ENCODE data around the gene GABBR2.

GABBR2 gene

DNA sequence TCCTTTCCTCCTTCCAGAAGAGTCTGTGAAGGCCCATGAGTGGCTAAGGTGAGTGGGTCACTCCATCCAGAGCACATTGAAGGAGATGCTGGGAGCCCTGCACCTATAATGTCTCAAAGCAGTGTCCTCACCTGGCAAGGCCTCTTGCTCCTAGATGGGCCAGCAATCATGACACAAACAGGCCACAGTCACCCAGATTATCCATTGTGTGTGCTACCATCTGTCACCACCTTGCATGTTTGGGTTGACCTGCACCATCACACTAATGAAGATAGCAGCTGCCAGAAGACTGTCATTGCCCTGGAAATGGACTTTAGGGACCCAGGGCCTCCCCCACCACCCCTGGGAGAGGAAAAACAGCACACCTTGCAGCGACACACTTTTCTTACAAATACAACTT, 69.6 kb downstream of the GABBR2 start:
- Mint-ChIP-seq H3K27ac (no peak overlapping the region), H3K27me3 (peaks cover 21% of the 10 kb centered on the region), H3K4me1 (ENCODE audit: low read depth) (no peaks in the 10 kb centered on the region), H3K36me3 (ENCODE audit: low read depth) (no peaks in the 10 kb centered on the region), H3K4me3 (no peak overlapping the region), H3K9me3 (no peaks in the 10 kb centered on the region)

GRCh38 chr9:98637381-98637780, 71.4 kb downstream of the GABBR2 start:
- no peaks in the 10 kb centered on the region for H3K4me1 Mint-ChIP-seq (ENCODE audit: low read depth)
- H3K4me3 Mint-ChIP-seq: no peak overlapping the region
- no peaks in the 10 kb centered on the region for H3K9me3 Mint-ChIP-seq
- H3K27me3 Mint-ChIP-seq: peaks cover 12% of the 10 kb centered on the region
- H3K36me3 Mint-ChIP-seq (ENCODE audit: low read depth): no peaks in the 10 kb centered on the region
- no peak overlapping the region for H3K27ac Mint-ChIP-seq

DNA sequence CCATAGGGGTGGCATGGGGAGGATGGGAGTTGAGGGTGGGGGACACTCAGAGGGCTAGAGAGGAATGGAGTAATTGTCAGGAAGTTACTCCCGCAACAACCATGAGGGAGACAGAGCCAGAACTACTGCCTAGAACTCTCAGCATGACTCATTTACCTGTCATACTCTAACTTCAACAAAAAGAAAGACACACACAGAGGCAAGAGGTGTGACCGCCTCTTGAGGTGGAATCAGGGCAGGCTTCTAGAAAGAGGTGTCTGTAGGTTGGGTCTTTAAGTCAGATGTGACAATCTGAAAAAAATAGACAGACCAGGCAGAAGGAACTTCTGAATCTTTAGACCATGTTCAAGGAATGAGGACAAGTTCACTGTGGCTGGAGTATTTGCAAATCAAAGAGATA, 73.4 kb downstream of the GABBR2 start:
- H3K4me3 Mint-ChIP-seq: no peak overlapping the region
- H3K27ac Mint-ChIP-seq: no peak overlapping the region
- no peaks in the 10 kb centered on the region for H3K36me3 Mint-ChIP-seq (ENCODE audit: low read depth)
- peaks cover 6% of the 10 kb centered on the region for H3K27me3 Mint-ChIP-seq
- H3K4me1 Mint-ChIP-seq (ENCODE audit: low read depth): no peaks in the 10 kb centered on the region
- H3K9me3 Mint-ChIP-seq: no peaks in the 10 kb centered on the region

DNA sequence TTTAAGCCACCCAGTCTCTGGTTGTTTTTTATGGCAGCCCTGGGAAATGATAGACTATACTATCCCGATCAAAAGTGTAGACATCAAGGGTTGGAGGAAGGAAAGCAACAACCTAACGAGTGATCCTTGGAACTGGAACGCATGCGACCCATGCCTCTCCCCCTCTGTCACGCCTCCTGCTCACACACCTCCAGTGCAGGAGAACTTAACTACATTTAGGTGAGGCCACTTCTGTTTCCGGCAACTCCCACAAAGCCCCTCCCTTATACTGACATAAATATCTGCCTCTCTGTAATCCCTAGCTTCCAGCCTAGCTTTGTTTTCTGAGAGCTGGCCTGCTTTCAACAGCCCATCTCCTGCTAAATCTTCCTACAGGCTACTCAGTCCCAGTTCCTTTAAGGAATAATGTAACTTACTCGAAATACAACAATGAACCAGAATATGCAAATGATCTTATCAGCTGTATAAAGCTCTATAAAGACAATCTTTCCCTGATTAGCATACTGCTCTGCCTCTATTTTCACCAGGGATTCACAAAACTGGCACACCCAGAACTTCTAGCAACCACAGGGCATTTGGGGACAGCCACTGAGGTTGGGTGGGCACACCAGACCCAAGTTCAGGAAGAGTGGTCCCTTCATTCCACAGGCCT, 73.9 kb downstream of the GABBR2 start:
- H3K36me3 Mint-ChIP-seq (ENCODE audit: low read depth): no peaks in the 10 kb centered on the region
- H3K27ac Mint-ChIP-seq: no peak overlapping the region
- H3K27me3 Mint-ChIP-seq: peaks cover 6% of the 10 kb centered on the region
- no peaks in the 10 kb centered on the region for H3K9me3 Mint-ChIP-seq
- H3K4me3 Mint-ChIP-seq: no peak overlapping the region
- no peaks in the 10 kb centered on the region for H3K4me1 Mint-ChIP-seq (ENCODE audit: low read depth)

DNA sequence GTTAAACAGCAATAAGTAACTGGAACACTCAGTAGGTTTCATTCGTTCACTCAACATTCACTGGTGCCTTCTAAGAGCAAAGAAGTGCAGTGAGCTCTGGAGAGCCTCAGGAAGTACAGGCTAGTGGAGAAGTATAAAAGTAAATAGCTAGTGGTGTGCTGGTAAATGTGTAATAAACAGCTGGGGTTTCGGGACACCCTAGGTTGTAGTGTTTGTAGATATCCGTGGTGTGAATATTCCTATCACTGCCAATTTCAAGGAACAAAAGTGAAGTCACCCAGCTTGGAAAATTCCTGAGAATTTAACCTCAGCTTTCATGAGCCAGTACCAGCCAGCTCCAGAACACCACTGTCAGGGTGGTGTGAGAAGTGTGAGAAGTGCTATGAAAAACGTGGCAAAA, 75.9 kb downstream of the GABBR2 start:
- H3K36me3 Mint-ChIP-seq (ENCODE audit: low read depth): no peaks in the 10 kb centered on the region
- no peaks in the 10 kb centered on the region for H3K9me3 Mint-ChIP-seq
- peaks cover 11% of the 10 kb centered on the region for H3K27me3 Mint-ChIP-seq
- H3K4me3 Mint-ChIP-seq: no peak overlapping the region
- no peaks in the 10 kb centered on the region for H3K4me1 Mint-ChIP-seq (ENCODE audit: low read depth)
- H3K27ac Mint-ChIP-seq: no peak overlapping the region

DNA sequence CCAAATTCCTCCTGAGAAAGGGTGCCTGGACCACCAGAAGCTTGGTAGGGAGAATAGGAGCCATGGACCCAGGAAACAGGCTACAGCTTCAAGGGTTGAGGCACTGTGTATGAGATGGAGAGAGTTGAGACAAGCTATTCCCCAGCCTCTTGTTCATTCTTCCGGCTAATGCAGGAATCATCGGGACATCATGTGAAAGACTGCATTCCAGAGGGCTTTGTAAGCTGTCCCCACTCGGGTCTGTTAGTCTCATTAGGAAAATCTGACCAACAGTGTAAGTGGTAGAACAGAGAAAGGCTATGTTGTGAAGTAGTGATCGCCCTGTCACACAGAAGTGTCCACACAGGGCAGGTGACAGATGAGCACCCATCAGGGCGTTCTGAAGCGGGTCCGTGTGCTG, 81.4 kb downstream of the GABBR2 start:
- Mint-ChIP-seq H3K27ac (no peak overlapping the region), H3K4me1 (ENCODE audit: low read depth) (no peaks in the 10 kb centered on the region), H3K27me3 (peaks cover 23% of the 10 kb centered on the region), H3K9me3 (no peaks in the 10 kb centered on the region), H3K4me3 (no peak overlapping the region), H3K36me3 (ENCODE audit: low read depth) (no peaks in the 10 kb centered on the region)

- no peak overlapping the region for H3K27ac Mint-ChIP-seq
- H3K9me3 Mint-ChIP-seq: no peaks in the 10 kb centered on the region
- no peak overlapping the region for H3K4me3 Mint-ChIP-seq
- H3K4me1 Mint-ChIP-seq (ENCODE audit: low read depth): no peaks in the 10 kb centered on the region
- H3K27me3 Mint-ChIP-seq: peaks cover 19% of the 10 kb centered on the region
- H3K36me3 Mint-ChIP-seq (ENCODE audit: low read depth): no peaks in the 10 kb centered on the region
Observed at GRCh38 chr9:98625728-98626127, 83.0 kb downstream of the GABBR2 start.

- Mint-ChIP-seq H3K36me3 (ENCODE audit: low read depth) (no peaks in the 10 kb centered on the region), H3K4me3 (no peak overlapping the region), H3K27ac (no peak overlapping the region), H3K4me1 (ENCODE audit: low read depth) (no peaks in the 10 kb centered on the region), H3K9me3 (no peaks in the 10 kb centered on the region), H3K27me3 (peaks cover 14% of the 10 kb centered on the region)
Observed at GRCh38 chr9:98619788-98620187, 88.9 kb downstream of the GABBR2 start.

DNA sequence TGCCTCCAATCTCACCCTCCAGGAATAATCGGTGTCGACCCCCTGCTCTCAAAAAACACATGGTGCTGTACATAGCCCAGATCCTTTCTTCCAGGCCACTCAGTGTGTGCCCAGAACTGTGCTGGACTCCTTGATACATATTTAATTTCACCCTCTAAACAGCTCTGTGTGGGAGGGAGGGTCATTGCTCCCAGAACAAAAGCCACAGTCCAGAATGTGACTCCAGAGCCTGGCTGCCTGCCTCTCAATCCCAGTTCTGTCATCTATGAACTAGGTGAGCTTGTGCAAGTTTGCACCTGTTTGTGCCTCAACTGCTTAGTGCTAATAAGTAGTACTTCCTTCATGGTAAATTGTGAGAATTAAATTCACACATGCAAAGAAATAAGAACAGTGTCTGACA, 93.1 kb downstream of the GABBR2 start:
- H3K4me1 Mint-ChIP-seq (ENCODE audit: low read depth): no peaks in the 10 kb centered on the region
- H3K4me3 Mint-ChIP-seq: no peak overlapping the region
- H3K9me3 Mint-ChIP-seq: no peaks in the 10 kb centered on the region
- peaks cover 15% of the 10 kb centered on the region for H3K27me3 Mint-ChIP-seq
- H3K36me3 Mint-ChIP-seq (ENCODE audit: low read depth): no peaks in the 10 kb centered on the region
- no peak overlapping the region for H3K27ac Mint-ChIP-seq

GRCh38 chr9:98614941-98615340, 93.8 kb downstream of the GABBR2 start:
- Mint-ChIP-seq H3K27ac (no peak overlapping the region), H3K4me1 (ENCODE audit: low read depth) (no peaks in the 10 kb centered on the region), H3K36me3 (ENCODE audit: low read depth) (no peaks in the 10 kb centered on the region), H3K9me3 (no peaks in the 10 kb centered on the region), H3K27me3 (peaks cover 15% of the 10 kb centered on the region), H3K4me3 (no peak overlapping the region)

DNA sequence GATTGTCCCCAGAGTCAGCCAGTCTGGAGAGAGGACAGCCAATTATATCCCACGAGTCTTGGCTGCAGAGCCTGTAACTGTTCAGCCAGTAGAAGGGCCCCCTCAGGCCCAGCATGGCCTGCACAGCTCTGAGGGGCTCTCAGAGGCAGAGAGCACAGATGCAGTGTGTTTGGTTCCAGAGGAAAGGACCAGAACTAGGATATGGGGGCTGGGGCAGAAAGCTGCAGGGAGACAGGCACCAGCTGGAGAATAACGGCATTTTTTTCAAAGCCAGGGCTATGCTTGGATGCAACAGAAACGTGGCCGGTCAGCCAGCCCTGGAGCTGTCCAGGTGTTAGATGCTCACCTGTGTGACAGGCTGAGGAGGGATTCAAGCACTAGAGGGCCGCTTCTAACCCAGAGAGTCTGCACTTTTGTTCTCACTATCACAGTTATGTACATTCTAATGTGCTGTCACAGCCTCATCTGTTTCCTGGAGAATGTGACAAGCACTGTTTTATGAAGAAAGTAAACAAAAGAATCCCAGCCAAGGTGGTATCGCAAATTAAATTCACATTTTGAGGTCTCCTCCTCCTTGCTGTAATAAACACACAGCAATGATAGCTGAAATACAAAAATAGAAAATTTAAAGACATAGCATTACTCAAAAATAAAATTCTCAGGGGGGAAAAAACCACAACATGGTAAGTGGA, 96.5 kb downstream of the GABBR2 start:
- Mint-ChIP-seq H3K27ac (no peak overlapping the region), H3K4me3 (no peak overlapping the region), H3K36me3 (ENCODE audit: low read depth) (no peaks in the 10 kb centered on the region), H3K27me3 (peaks cover 22% of the 10 kb centered on the region), H3K9me3 (no peaks in the 10 kb centered on the region), H3K4me1 (ENCODE audit: low read depth) (no peaks in the 10 kb centered on the region)

DNA sequence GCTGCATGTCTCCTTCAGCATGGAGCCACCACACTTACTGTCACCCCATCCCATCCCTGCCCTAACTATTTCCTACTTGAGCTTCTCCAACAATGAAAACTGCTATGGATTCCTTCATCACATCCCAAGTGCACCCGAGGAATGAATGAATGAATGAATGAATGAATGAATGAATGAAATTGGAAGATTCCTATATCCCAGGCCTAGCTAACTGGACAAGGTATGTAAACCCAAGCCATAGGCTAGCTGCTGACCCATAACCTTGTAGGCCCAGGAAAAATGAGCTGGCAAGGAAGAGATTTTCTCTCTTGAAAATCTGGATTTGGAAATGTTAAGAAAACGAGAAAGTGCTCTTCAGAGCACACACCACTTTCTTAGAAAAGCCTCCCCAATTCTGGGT, 97.4 kb downstream of the GABBR2 start:
- H3K4me1 Mint-ChIP-seq (ENCODE audit: low read depth): no peaks in the 10 kb centered on the region
- H3K9me3 Mint-ChIP-seq: no peaks in the 10 kb centered on the region
- peaks cover 18% of the 10 kb centered on the region for H3K27me3 Mint-ChIP-seq
- no peak overlapping the region for H3K4me3 Mint-ChIP-seq
- H3K36me3 Mint-ChIP-seq (ENCODE audit: low read depth): no peaks in the 10 kb centered on the region
- H3K27ac Mint-ChIP-seq: no peak overlapping the region

GRCh38 chr9:98610711-98611110, 98.0 kb downstream of the GABBR2 start:
- no peak overlapping the region for H3K27ac Mint-ChIP-seq
- H3K9me3 Mint-ChIP-seq: no peaks in the 10 kb centered on the region
- peaks cover 17% of the 10 kb centered on the region for H3K27me3 Mint-ChIP-seq
- H3K4me3 Mint-ChIP-seq: no peak overlapping the region
- no peaks in the 10 kb centered on the region for H3K36me3 Mint-ChIP-seq (ENCODE audit: low read depth)
- H3K4me1 Mint-ChIP-seq (ENCODE audit: low read depth): no peaks in the 10 kb centered on the region

GRCh38 chr9:98610211-98610610, 98.5 kb downstream of the GABBR2 start:
- peaks cover 13% of the 10 kb centered on the region for H3K27me3 Mint-ChIP-seq
- no peak overlapping the region for H3K4me3 Mint-ChIP-seq
- H3K4me1 Mint-ChIP-seq (ENCODE audit: low read depth): no peaks in the 10 kb centered on the region
- H3K36me3 Mint-ChIP-seq (ENCODE audit: low read depth): no peaks in the 10 kb centered on the region
- H3K27ac Mint-ChIP-seq: no peak overlapping the region
- H3K9me3 Mint-ChIP-seq: no peaks in the 10 kb centered on the region

DNA sequence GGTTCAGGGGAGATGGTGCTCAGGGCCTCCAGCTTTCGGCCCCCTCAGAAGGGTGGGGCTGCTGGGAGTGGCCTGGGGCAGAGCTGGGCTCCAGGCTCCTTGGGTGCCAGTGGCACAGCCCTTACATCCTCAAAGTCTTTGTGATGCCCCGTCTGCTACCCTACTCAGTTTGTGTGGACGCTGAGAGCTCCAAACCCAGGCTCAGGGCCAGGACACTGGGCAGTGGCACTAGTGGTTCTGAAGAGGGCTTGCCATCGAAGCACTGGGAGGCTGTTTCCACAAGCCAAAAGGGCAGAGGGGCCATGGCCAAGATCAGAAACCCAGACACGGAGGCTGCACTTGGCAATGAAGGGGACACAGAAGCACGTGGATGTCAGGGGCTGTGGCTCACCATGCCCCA, 99.1 kb downstream of the GABBR2 start:
- Mint-ChIP-seq H3K4me3 (no peak overlapping the region), H3K4me1 (ENCODE audit: low read depth) (no peaks in the 10 kb centered on the region), H3K36me3 (ENCODE audit: low read depth) (no peaks in the 10 kb centered on the region), H3K27ac (no peak overlapping the region), H3K9me3 (no peaks in the 10 kb centered on the region), H3K27me3 (peaks cover 13% of the 10 kb centered on the region)

- no peaks in the 10 kb centered on the region for H3K4me1 Mint-ChIP-seq (ENCODE audit: low read depth)
- H3K27me3 Mint-ChIP-seq: peaks cover 13% of the 10 kb centered on the region
- no peak overlapping the region for H3K4me3 Mint-ChIP-seq
- no peaks in the 10 kb centered on the region for H3K9me3 Mint-ChIP-seq
- no peak overlapping the region for H3K27ac Mint-ChIP-seq
- H3K36me3 Mint-ChIP-seq (ENCODE audit: low read depth): no peaks in the 10 kb centered on the region
Observed at GRCh38 chr9:98607787-98608186, 100.9 kb downstream of the GABBR2 start.

Measured in stimulated activated naive CD8-positive, alpha-beta T cell treated with anti-CD3 and anti-CD28 coated beads, Interleukin-15, Interleukin-2, amounts not matched to agents 100 ng/mL and 50 ng/mL, for 24 hours (primary cell).